NCI-H1436 treated with DMSO at 0.1 percent for 48 hours (cell line): ENCODE measurements around the gene REPS2.
"Not testable (repeated sequence)": the region's sequence is repeated elsewhere in the genome, so short reads cannot be mapped to it uniquely, and the experiment has no call there.

Source experiments
- DNase-seq: peaks from one replicate; lab custom pipeline; 2025; lab: John Stamatoyannopoulos, UW

The REPS2 gene

DNA sequence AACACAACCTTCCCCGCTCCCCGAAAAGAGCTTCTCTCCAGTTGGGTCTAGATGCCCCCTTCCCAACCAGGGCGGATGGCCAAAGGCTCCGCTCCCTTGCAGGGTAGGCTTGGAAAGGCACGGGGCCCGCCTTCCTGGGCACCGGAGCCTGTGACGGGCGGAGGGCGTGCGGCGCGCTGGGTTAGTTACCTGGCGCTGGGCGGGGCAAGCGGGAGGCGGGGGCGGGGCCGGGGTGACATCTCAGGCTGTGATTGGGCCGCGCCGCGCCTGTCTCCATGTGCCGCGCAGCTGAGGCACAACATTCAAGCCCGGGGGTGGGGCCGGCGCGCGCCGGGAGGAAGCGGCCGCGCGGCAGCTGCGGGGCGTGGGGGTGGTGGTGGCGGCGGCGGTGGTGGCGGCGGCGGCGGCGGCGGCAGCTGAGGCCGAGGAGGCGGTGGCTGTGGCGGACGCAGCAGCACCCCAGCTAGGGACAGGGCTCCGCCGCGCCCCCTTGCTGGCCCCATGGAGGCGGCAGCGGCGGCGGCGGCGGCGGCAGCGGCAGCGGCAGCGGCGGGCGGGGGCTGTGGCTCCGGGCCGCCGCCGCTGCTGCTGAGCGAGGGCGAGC, at the start of gene REPS2:
REPS2 (plus strand) TSS at position 298 of the 604 bp plus-strand sequence; CDS start at position 502, 204 bp downstream.
- DNase-seq, result no peak

DNA sequence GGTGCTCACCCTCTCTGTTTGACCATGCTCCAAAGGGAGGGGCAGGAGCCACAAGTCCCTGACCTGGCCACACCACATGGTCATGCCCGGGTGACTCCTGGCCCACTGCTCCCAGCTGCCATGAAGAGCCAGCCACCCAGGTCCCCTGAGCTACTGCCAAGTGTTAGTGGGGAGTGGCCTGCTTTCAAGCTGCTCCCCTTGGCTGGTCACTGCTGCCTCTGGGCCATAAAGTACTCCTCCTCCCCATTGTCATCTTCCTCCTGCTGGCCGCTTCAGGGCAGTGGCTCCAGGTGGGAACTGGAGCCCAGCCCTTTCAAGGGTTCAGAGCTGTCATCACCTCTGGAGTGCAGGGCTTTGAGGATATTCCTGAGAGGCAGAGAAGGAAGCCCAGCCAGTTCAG, 49.0 kb upstream of the REPS2 start:
- no peak for DNase-seq

GRCh38 chrX:16903274-16904022, 43.0 kb upstream of the REPS2 start:
- DNase-seq, result no peak

- no peak for DNase-seq
These were observed 36.1 kb upstream of the REPS2 start for GRCh38 chrX:16910376-16910775.

DNA sequence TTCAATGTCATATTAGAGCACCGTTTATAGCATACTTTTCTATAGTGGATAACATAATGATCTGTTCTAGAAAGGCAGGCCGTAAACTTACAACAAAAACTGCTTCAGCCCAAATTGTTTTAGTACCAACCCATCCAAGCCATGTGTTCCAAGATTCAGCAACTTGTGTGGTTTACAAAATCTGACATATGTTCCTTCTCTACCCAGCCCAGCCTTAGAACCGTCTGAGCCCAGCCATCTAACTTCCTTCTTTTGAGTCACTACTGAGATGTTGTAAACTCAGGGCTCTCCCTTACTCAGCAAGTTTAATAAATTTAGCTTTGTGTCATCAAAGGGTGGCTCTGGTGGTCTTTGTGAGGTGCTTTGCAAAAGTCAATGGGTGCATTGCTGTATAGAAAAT, 32.4 kb upstream of the REPS2 start:
- DNase-seq, result no peak

DNA sequence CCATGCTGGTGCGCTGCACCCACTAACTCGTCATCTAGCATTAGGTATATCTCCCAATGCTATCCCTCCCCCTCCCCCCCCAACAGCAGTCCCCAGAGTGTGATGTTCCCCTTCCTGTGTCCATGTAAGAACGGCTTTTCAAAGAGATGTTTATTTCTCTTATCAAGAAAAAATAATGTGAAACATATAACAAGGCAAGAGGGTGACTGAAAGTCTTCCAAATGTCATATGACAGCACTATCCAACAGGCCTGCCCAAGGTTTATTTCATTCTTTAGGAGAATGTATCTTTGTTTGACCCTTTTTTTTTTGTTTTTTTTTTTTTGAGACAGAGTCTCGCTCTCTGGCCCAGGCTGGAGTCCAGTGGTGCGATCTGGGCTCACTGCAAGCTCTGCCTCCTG, 29.9 kb upstream of the REPS2 start:
- DNase-seq, result no peak

DNA sequence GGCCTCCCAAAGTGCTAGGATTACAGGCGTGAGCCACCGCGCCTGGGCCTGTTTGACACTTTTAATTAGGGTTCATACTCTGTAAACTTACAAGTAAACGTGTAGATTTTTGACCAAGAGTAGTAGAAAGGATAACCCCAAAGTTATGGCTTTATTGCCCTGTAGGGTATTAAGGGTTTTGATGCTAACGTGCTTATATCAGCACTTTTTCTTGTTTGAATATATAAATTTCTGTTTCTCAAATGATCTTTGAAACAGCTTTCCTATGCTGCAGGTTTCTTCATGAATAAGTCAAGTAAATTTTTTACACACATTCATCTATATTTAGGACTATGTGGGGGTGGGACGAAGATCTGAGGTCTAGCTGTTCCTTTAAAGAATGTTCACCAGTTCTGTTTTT, 29.3 kb upstream of the REPS2 start:
- no peak for DNase-seq

- no peak for DNase-seq
These were observed 27.5 kb upstream of the REPS2 start for GRCh38 chrX:16918979-16919378.

DNA sequence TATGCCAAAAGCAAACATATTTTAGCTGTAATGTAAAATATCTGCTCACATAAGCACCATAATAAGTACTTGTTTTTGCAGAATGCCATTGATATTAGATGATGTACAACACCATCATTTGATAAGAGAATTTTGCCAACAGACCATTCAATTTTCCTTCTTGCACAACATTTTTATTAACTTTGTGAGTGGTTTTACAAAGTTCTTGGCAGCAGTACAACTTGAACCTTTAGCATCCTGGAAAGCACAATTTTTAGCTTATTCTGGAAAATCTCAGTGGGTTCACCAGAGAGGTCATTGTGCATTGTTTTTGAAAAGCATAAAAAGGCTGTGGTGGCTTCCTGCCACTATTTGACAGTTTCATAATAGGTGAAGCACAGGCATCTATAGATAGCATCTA, 26.4 kb upstream of the REPS2 start:
- DNase-seq, result no peak

- DNase-seq, result no peak
These were observed 23.3 kb upstream of the REPS2 start for GRCh38 chrX:16923157-16923556.

DNA sequence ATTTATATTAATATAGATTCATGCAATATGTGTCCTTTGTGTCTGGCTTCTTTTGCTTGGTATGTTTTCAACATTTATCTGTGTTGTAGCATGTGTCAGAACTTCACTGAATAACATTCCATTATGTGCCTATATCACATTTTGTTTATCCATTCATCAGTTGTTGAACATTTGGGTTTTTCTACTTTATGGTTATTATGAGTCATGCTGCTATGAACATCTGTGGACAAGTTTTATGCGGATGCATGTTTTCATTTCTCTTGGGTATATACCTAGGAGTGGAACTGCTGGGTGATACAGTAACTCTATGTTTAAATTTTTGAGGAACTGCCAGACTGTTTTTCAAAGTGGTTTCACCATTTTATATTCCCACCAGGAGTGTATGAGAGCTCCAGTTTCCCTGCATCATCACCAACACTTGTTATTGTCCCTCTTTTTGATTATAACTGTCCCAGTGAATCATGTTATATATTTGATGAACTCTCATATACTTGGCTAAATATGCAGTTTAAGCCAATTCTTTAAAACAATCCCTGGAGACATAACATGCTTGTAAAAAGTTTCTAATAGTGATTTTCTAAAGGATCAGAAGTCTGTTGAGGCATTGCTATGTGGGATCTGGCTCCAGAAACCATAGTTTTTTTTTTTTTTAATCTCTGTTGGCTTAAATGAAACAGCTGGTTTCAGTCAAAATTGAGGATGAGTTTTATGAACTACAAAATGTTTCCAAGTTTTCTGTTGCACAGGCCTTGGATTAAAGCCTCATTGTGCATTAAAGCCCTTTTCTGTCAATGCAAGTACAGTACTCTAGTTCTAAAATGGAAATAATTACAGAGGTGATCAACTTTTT, 21.6 kb upstream of the REPS2 start:
- DNase-seq, result no peak

DNA sequence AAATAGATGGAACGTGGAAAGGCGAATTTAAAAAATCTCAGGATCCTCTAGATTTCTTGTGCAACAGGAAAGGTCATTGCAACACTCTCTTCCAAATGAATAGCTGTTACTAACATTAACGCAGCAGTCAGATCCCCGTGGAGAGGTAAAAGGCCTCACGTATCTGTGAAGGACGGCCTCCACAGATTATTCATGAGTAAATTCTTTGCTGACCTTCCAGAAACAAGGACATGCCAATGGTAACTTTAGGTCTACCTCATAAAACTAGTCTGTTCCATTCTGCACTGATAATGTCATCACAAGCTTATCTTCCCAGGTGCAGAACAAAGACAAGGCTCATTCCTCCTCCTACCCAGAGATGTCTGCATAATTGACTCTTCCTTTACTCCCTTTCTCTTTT, 16.1 kb upstream of the REPS2 start:
- DNase-seq, result no peak

DNA sequence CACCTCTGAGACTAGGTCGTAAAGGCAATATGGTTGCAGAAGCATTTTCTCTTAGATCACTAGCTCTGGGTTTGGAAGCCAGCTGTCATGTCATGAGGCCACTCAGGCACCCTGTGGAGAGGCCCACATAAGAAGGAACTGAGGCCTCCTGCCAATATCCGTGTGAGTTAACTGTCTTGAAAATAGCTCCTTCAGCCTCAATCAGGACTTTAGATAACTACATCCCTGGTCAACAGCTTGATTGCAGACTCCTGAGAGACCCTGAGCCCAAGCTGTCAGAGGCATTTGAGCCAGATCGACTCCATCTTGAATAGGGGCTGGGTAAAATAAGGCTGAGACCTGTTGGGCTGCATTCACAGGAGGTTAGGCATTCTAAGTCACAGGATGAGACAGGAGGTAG, 15.1 kb upstream of the REPS2 start:
- DNase-seq, result no peak

DNA sequence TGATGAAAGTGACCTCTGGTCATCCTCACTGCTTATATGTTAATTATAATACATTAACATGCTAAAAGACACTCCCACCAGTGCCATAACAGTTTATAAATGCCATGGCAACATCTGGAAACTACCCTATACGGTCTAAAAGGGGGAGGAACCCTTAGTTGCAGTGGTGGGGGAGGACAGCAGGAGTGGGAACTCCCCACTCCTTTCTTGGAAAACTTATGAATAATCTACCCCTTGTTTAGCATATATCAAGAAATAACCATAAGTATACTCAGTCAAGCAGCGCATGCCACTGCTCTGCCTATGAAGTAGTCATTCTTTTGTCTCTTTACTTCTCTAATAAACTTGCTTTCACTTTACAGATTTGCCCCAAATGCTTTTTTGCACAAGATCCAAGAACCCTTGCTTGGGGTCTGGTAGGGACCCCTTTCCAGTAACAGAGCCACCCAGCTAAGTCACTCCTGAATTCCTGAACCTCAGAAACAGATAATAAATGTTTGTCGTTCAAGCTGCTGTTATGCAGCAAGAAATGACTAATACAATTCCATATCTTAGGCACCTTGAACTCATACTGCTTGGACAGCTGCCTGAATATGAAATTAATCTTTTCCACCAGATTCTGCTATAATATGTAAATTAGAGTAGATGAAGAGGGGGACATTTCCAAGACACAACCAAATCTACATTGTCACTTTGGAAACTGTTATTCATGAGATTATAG, 14.4 kb upstream of the REPS2 start:
- no peak for DNase-seq

GRCh38 chrX:16934185-16934584, 12.3 kb upstream of the REPS2 start:
- no peak for DNase-seq

- DNase-seq, result no peak
These were observed 609 bp downstream of the REPS2 start for GRCh38 chrX:16946971-16947562.

GRCh38 chrX:16950423-16950822, 4.0 kb downstream of the REPS2 start:
- DNase-seq, result no peak

GRCh38 chrX:16953606-16954211, 7.3 kb downstream of the REPS2 start:
- DNase-seq, result no peak

GRCh38 chrX:16957751-16958150, 11.3 kb downstream of the REPS2 start:
- DNase-seq, result no peak

GRCh38 chrX:16958356-16958755, 11.9 kb downstream of the REPS2 start:
- DNase-seq, result no peak

- not testable (repeated sequence) for DNase-seq
These were observed 16.2 kb downstream of the REPS2 start for GRCh38 chrX:16962661-16963060.
